SIG-M5 (cell line): Measurements from ENCODE around the gene ADCY1.
"Not testable (repeated sequence)": the region's sequence is repeated elsewhere in the genome, so short reads cannot be mapped to it uniquely, and the experiment has no call there.

Experiments used
- DNase-seq: peaks from one replicate; lab custom pipeline; 2025; lab: John Stamatoyannopoulos, UW

The ADCY1 gene

GRCh38 chr7:45759464-45759863 lies 185.3 kb downstream of the ADCY1 start:
- not testable (repeated sequence) for DNase-seq

- not testable (repeated sequence) for DNase-seq
These were observed 187.5 kb downstream of the ADCY1 start for GRCh38 chr7:45761545-45762205.

DNA sequence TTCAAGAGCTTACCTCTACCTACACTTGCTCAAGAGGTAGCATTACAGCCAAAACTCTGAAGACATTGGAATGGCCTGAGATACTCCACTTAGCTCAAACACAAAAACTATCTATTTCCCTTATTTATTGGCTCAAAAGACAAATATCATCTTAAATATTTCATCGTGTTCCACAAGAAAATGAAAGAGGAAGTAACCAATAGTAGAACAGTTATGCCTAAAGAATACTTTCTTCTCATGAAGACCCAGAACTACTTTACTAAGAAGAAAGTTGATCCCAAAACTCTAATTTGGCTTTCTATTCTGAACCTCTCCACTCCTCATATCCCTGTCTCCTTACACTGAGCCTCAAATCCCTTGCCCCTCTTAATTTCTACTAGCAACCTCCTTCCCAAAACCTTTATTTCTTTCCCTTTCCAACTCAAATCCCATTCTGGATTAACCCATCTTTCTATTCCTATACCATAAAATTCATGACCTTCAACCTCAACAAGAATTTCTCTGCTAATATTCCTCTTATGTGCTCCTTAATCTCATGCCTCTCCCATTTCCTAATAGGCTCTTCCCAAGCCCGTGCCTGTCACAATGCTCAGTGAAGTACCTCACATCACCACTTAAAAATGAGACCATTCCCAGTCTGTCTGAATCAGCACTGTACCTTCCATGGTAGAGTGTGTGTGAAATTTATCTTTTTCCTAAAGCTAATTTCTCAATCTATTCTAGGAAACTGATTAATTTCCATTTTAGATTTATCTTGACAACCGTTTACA lies 188.2 kb downstream of the ADCY1 start:
- not testable (repeated sequence) for DNase-seq

DNA sequence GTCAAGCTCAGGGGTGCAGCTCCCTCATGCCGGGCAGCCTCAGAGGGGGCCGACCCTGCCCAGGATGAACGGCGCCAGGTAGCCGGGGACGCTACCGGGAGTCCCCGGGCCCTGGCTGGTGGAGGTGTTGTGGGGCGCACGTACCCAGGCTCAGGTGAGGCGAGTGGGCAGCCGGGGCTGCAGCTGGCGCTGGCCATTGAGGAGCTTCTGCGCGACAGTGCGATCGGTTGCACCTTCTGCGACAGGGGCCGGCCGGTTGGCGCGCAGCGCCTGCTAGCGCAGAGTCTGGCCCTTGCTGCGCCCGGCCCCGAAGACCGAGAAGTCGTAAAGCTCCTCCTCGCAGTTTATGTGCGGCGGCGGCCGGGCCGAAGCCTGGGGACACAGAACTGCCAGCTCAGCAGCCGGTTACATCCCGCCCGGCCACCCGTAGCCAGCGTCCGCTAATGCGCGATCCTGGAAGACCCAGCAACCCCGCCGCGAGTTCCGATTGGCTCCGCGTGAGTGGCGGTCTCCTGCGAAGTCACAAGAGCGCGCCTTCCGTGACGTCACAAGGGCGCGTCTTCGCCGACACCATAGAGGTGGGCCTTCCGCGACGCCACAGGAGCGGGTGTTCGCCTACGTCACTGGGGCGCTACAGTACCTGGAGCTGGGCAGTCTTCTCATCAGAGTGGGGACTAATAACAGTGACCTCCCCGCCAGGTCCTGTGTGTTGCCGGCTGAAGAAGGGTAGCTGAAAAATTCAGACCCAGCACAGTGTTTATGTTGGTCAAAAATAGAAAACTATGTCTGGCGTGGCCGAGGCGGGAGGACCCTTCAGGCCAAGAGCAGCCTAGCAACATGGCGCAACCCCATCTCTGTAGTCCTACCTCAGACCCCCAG lies 194.6 kb downstream of the ADCY1 start:
- peak; percentile 33 for DNase-seq

- DNase-seq: not testable (repeated sequence)
These were observed 195.5 kb downstream of the ADCY1 start for GRCh38 chr7:45769626-45770025.
